Activated T-cell treated with anti-CD3 and anti-CD28 coated beads, Interleukin-2, amount 50 U/mL, for 72 hours (primary cell): ENCODE measurements around the gene PPM1L. TPM values are rescaled to one million over a fixed set of nuclear protein-coding genes. Genes with fewer than 3 reads are reported as not detected.
A peak's percentile ranks its signal among the peaks of the same experiment; 100 is the strongest.

Experiments used
- ATAC-seq, 2 donors: fragments of 150-1000 bp; cut with Tn5 transposase; replicated peaks in 1 of 2; 2 replicates each; pipeline ENCODE4 v1.10.0; 2021; ENCODE audit warnings: moderate library complexity in 2 of 2, mild to moderate bottlenecking in 1 of 2
- DNase-seq, 2 donors: peaks; one replicate each; pipeline ENCODE4 v3.0.0; 2021 to 2022; ENCODE audit warnings: mixed read lengths in 1 of 2
- H3K27ac Mint-ChIP-seq: one replicate; pipeline ENCODE4 v1.8.0; 2022; ENCODE audit warnings: mild to moderate bottlenecking, moderate library complexity, mixed read lengths
- H3K27me3 Mint-ChIP-seq: one replicate; pipeline ENCODE4 v1.8.0; 2022; ENCODE audit warnings: low read depth, mixed read lengths
- H3K36me3 Mint-ChIP-seq, 2 donors: one replicate each; pipeline ENCODE4 v1.8.0; 2022; ENCODE audit warnings: mixed read lengths in 2 of 2, mild to moderate bottlenecking in 1 of 2; ENCODE audit not compliant: insufficient read depth in 2 of 2
- H3K4me1 Mint-ChIP-seq: one replicate; pipeline ENCODE4 v1.8.0; 2022; ENCODE audit warnings: low read depth, mixed read lengths
- H3K4me3 Mint-ChIP-seq, 2 donors: one replicate each; pipeline ENCODE4 v1.8.0; 2022; ENCODE audit warnings: mild to moderate bottlenecking in 2 of 2, mixed read lengths in 2 of 2, moderate library complexity in 2 of 2
- H3K9me3 Mint-ChIP-seq, 2 donors: one replicate each; pipeline ENCODE4 v1.8.0; 2022; ENCODE audit warnings: mixed read lengths in 2 of 2
- total RNA-seq, 2 donors: library from RNA; stranded (reverse); gene quantifications; one replicate each; pipeline ENCODE4 v1.2.3, GENCODE V29; 2022

PPM1L gene
- total RNA-seq, 2 donors from 2014 or later, result 6.4 to 7.8 TPM

- Mint-ChIP-seq H3K9me3 (no peaks in the 10 kb centered on the region), H3K4me1 (peaks cover 28% of the 10 kb centered on the region), H3K27me3 (peaks cover 13% of the 10 kb centered on the region), H3K36me3 (no peaks in the 10 kb centered on the region), H3K27ac (no peak overlapping the region), H3K4me3 (no peak overlapping the region)
- no peak for ATAC-seq
- no peak for DNase-seq
These were observed 315.1 kb downstream of the PPM1L start for GRCh38 chr3:161070980-161071663.

- Mint-ChIP-seq H3K4me1 (peaks cover 32% of the 10 kb centered on the region), H3K27ac (no peak overlapping the region), H3K27me3 (peaks cover 23% of the 10 kb centered on the region), H3K36me3 (no peaks in the 10 kb centered on the region), H3K4me3 (no peak overlapping the region), H3K9me3 (no peaks in the 10 kb centered on the region)
- ATAC-seq (peak; percentile 29 to 47), DNase-seq (no peak)
These were observed 316.2 kb downstream of the PPM1L start for GRCh38 chr3:161072211-161072621.

GRCh38 chr3:161072751-161073150 lies 316.7 kb downstream of the PPM1L start:
- Mint-ChIP-seq H3K36me3 (no peaks in the 10 kb centered on the region), H3K9me3 (no peaks in the 10 kb centered on the region), H3K4me3 (no peak overlapping the region), H3K27ac (no peak overlapping the region), H3K27me3 (peaks cover 24% of the 10 kb centered on the region), H3K4me1 (peaks cover 38% of the 10 kb centered on the region)
- no peak for DNase-seq
- ATAC-seq, result no peak

DNA sequence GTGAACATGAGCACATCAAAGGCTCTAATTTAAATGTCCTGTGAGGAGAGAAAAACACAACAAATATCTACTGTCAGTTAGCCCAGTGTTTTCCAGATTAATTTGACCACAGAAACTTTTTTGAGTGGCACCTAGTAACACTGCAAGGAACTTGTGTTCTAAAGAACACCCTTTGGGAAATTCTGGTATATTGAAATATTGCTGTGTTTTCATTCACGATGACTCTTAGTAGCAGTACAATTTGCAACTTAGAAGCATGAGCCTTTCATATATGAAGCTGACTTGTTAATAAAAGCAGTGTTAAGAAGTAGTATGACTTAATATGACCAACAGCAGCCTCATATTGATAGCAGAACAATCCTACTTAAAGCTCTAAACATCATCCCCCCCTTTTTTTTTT lies 317.1 kb downstream of the PPM1L start:
- no peak for ATAC-seq
- peaks cover 42% of the 10 kb centered on the region for H3K4me1 Mint-ChIP-seq

GRCh38 chr3:161081633-161082032 lies 325.6 kb downstream of the PPM1L start:
- Mint-ChIP-seq H3K27ac (no peak overlapping the region), H3K9me3 (no peaks in the 10 kb centered on the region), H3K36me3 (no peaks in the 10 kb centered on the region), H3K4me3 (no peak overlapping the region), H3K27me3 (peaks cover 15% of the 10 kb centered on the region), H3K4me1 (peaks cover 24% of the 10 kb centered on the region)
- DNase-seq, result no peak
- ATAC-seq, result peak; percentile 43 to 57

More for the DNA sequence above, 317.1 kb downstream of the PPM1L start:
- no peak for DNase-seq
- peaks cover 24% of the 10 kb centered on the region for H3K27me3 Mint-ChIP-seq
- H3K27ac Mint-ChIP-seq, result no peak overlapping the region
- no peak overlapping the region for H3K4me3 Mint-ChIP-seq
- no peaks in the 10 kb centered on the region for H3K36me3 Mint-ChIP-seq
- no peaks in the 10 kb centered on the region for H3K9me3 Mint-ChIP-seq

DNA sequence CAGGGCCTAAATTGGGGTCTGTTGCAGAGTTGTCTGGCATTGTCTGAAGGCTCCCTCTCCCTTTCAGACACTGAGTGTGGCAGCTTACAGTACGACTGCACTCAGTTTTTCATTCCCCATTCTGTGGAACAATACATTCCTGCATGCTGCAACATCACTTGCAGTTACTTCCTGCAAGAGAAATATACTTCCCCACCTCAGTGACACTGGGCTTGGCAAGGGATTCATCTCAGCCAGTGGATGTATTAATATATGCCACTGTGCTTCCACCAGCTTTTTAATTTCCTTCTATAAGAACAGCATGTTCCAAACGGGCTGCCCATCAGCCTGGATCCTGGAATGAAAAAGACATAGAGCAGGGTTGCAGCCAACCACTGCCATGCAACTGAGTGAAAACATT lies 326.0 kb downstream of the PPM1L start:
- H3K36me3 Mint-ChIP-seq, result no peaks in the 10 kb centered on the region
- H3K27me3 Mint-ChIP-seq, result peaks cover 10% of the 10 kb centered on the region
- DNase-seq (no peak), ATAC-seq (no peak)
- peaks cover 21% of the 10 kb centered on the region for H3K4me1 Mint-ChIP-seq
- H3K9me3 Mint-ChIP-seq, result no peaks in the 10 kb centered on the region
- no peak overlapping the region for H3K27ac Mint-ChIP-seq
- H3K4me3 Mint-ChIP-seq, result no peak overlapping the region

DNA sequence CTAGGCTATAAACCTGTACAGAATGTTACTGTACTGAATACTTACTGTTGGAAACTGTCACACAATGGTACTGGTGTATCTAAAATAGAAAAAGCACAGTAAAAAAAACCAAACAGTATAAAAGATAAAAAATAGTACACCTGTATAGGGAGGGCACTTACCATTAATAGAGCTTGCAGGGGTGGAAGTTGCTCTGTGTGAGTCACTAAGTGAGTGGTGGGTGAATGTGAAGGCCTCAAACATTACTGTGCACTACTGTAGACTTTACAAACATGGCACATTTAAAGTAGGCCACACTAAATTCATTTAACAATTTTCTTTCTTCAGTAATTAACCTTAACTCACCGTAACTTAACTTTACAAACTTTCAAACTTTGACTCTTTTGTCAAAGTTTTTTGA lies 327.1 kb downstream of the PPM1L start:
- ATAC-seq, result no peak
- H3K4me1 Mint-ChIP-seq, result peaks cover 10% of the 10 kb centered on the region
- no peaks in the 10 kb centered on the region for H3K9me3 Mint-ChIP-seq
- no peak overlapping the region for H3K27ac Mint-ChIP-seq
- H3K4me3 Mint-ChIP-seq, result no peak overlapping the region
- peaks cover 8% of the 10 kb centered on the region for H3K27me3 Mint-ChIP-seq
- no peaks in the 10 kb centered on the region for H3K36me3 Mint-ChIP-seq
- no peak for DNase-seq

- no peak for DNase-seq
- no peak for ATAC-seq
- peaks cover 8% of the 10 kb centered on the region for H3K27me3 Mint-ChIP-seq
- no peaks in the 10 kb centered on the region for H3K9me3 Mint-ChIP-seq
- peaks cover 9% of the 10 kb centered on the region for H3K4me1 Mint-ChIP-seq
- H3K4me3 Mint-ChIP-seq, result no peak overlapping the region
- H3K27ac Mint-ChIP-seq, result no peak overlapping the region
- H3K36me3 Mint-ChIP-seq, result no peaks in the 10 kb centered on the region
These were observed 328.2 kb downstream of the PPM1L start for GRCh38 chr3:161084277-161084676.

GRCh38 chr3:161093895-161094294 lies 337.9 kb downstream of the PPM1L start:
- no peaks in the 10 kb centered on the region for H3K9me3 Mint-ChIP-seq
- no peaks in the 10 kb centered on the region for H3K27me3 Mint-ChIP-seq
- no peak for DNase-seq
- no peak for ATAC-seq
- H3K4me3 Mint-ChIP-seq, result no peak overlapping the region
- H3K4me1 Mint-ChIP-seq, result no peaks in the 10 kb centered on the region
- no peak overlapping the region for H3K27ac Mint-ChIP-seq
- no peaks in the 10 kb centered on the region for H3K36me3 Mint-ChIP-seq

- H3K4me1 Mint-ChIP-seq, result no peaks in the 10 kb centered on the region
- no peaks in the 10 kb centered on the region for H3K27me3 Mint-ChIP-seq
- no peak overlapping the region for H3K4me3 Mint-ChIP-seq
- no peak for ATAC-seq
- no peak overlapping the region for H3K27ac Mint-ChIP-seq
- peak; percentile 15 for DNase-seq
- no peaks in the 10 kb centered on the region for H3K36me3 Mint-ChIP-seq
- no peaks in the 10 kb centered on the region for H3K9me3 Mint-ChIP-seq
These were observed 340.8 kb downstream of the PPM1L start for GRCh38 chr3:161096771-161097367.

GRCh38 chr3:161100994-161101393 lies 345.0 kb downstream of the PPM1L start:
- peaks cover 0 to 2% of the 10 kb centered on the region in 2 donors for H3K36me3 Mint-ChIP-seq
- no peak overlapping the region for H3K27ac Mint-ChIP-seq
- peaks cover 11% of the 10 kb centered on the region for H3K4me1 Mint-ChIP-seq
- H3K9me3 Mint-ChIP-seq, result no peaks in the 10 kb centered on the region
- H3K4me3 Mint-ChIP-seq, result no peak overlapping the region
- peaks cover 21% of the 10 kb centered on the region for H3K27me3 Mint-ChIP-seq
- ATAC-seq, result no peak
- no peak for DNase-seq

DNA sequence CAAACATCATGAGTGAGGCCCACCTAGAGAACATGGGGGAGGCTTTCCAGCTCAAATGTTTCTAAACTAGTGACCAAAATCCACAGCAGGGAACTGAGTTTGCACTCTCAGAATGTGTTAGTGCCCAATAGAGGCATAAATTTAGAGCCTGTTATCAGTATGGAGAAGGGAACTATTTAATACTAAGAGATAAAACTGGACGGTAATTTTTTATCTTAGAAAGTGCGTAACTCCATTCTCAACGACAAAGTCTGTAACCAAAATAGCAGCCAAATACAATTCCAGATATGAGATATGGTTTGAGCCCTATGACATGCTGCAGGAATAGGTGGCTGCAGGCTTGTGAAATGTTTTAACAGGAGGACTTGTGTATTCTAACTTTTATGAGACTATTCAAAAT lies 345.6 kb downstream of the PPM1L start:
- H3K4me1 Mint-ChIP-seq, result peaks cover 11% of the 10 kb centered on the region

GRCh38 chr3:161103776-161104385 lies 347.9 kb downstream of the PPM1L start:
- Mint-ChIP-seq H3K4me3 (peak overlapping the region; percentile 30 to 85), H3K4me1 (peaks cover 11% of the 10 kb centered on the region), H3K9me3 (no peaks in the 10 kb centered on the region), H3K27me3 (peaks cover 24% of the 10 kb centered on the region), H3K27ac (no peak overlapping the region), H3K36me3 (peaks cover 0 to 2% of the 10 kb centered on the region in 2 donors)
- DNase-seq, result no peak
- no peak for ATAC-seq

More for the DNA sequence above, 345.6 kb downstream of the PPM1L start:
- no peak for ATAC-seq
- DNase-seq, result no peak
- Mint-ChIP-seq H3K4me3 (no peak overlapping the region), H3K9me3 (no peaks in the 10 kb centered on the region), H3K27ac (no peak overlapping the region), H3K36me3 (peaks cover 0 to 2% of the 10 kb centered on the region in 2 donors), H3K27me3 (peaks cover 24% of the 10 kb centered on the region)
